IMR-90 (cell line): ENCODE results near the gene SLC6A20. TPM values are rescaled to one million over a fixed set of nuclear protein-coding genes. Genes with fewer than 3 reads are reported as not detected.

ENCODE experiments used
- ATAC-seq: fragments of 200-7000 bp; cut with Tn5 transposase; 2 replicates; pipeline ENCODE4 v1.9.1; 2020; ENCODE audit warnings: low read depth, mild to moderate bottlenecking, moderate library complexity
- BruUV-seq: library from RNA; stranded (reverse); fragments of 400-500 nt; replicated peaks from 2 replicates; lab custom pipeline; 2021; lab: Mats Ljungman, UMichigan
- CTCF ChIA-PET: fragments of 300-600 bp; formaldehyde crosslinking; extraction: SDS; loops from one replicate; lab custom pipeline; 2021; ENCODE audit warnings: antibody characterized with exemption; lab: Yijun Ruan, JAX
- POLR2A ChIA-PET: fragments of 300-600 bp; sonication (Branson Sonifier 250); formaldehyde crosslinking; loops from one replicate; lab custom pipeline; 2022; ENCODE audit warnings: antibody characterized with exemption; ENCODE audit not compliant: unreplicated experiment; lab: Charles Lee
- DNase-seq: peaks from one replicate; pipeline ENCODE4 v3.0.0; 2013
- H2AFZ ChIP-seq: replicated peaks from 2 replicates; pipeline ENCODE3; 2013; ENCODE audit warnings: low read length, mild to moderate bottlenecking; ENCODE audit not compliant: poor library complexity
- H2AK5ac ChIP-seq: 2 replicates; pipeline ENCODE4 v1.6.1; 2013; ENCODE audit warnings: low read depth, low read length, inconsistent platforms
- H2AK9ac ChIP-seq: replicated peaks from 2 replicates; pipeline ENCODE3; 2013; ENCODE audit warnings: mild to moderate bottlenecking, low read depth, low read length, moderate library complexity; ENCODE audit not compliant: poor library complexity
- H2BK120ac ChIP-seq: 2 replicates; pipeline ENCODE4 v1.6.1; 2013; ENCODE audit warnings: low read depth, low read length, inconsistent platforms
- H2BK15ac ChIP-seq: 3 replicates; pipeline ENCODE4 v1.6.1; 2013; ENCODE audit warnings: low read depth, low read length, inconsistent platforms
- H2BK20ac ChIP-seq: 2 replicates; pipeline ENCODE4 v1.6.1; 2013; ENCODE audit warnings: low read depth, mild to moderate bottlenecking, inconsistent platforms, low read length, moderate library complexity
- H2BK5ac ChIP-seq: 2 replicates; pipeline ENCODE4 v1.6.1; 2013; ENCODE audit warnings: mild to moderate bottlenecking, low read depth, low read length, inconsistent platforms; ENCODE audit not compliant: poor library complexity, severe bottlenecking
- H3K14ac ChIP-seq: replicated peaks from 2 replicates; pipeline ENCODE4 v1.6.1; 2013; ENCODE audit warnings: low read depth, low read length, inconsistent platforms
- H3K18ac ChIP-seq: 2 replicates; pipeline ENCODE4 v1.6.1; 2013; ENCODE audit warnings: low read depth, low read length, control low read depth
- H3K23ac ChIP-seq: 2 replicates; pipeline ENCODE4 v1.6.1; 2013; ENCODE audit warnings: low read depth, low read length, inconsistent platforms
- H3K27ac ChIP-seq: 2 replicates; pipeline ENCODE4 v1.5.1; 2013; ENCODE audit warnings: mild to moderate bottlenecking, control low read depth, low read length; ENCODE audit not compliant: insufficient read depth
- H3K27me3 ChIP-seq: 2 replicates; pipeline ENCODE4 v1.6.1; 2013; ENCODE audit warnings: low read length; ENCODE audit not compliant: control insufficient read depth, insufficient read depth
- H3K36me3 ChIP-seq: 2 replicates; pipeline ENCODE4 v1.6.1; 2013; ENCODE audit warnings: low read length, mixed read lengths; ENCODE audit not compliant: control insufficient read depth, insufficient read depth
- H3K4ac ChIP-seq: 2 replicates; pipeline ENCODE4 v1.6.1; 2013; ENCODE audit warnings: low read depth, low read length, inconsistent platforms
- H3K4me1 ChIP-seq: 2 replicates; pipeline ENCODE4 v1.6.1; 2013; ENCODE audit warnings: low read length, mixed read lengths; ENCODE audit not compliant: control insufficient read depth, insufficient read depth
- H3K4me2 ChIP-seq: 2 replicates; pipeline ENCODE4 v1.6.1; 2013; ENCODE audit warnings: low read depth, mild to moderate bottlenecking, control low read depth, low read length, moderate library complexity
- H3K4me3 ChIP-seq: 2 replicates; pipeline ENCODE4 v1.5.1; 2013; ENCODE audit warnings: low read depth, mild to moderate bottlenecking, control low read depth, low read length, moderate library complexity; ENCODE audit not compliant: insufficient read depth
- H3K56ac ChIP-seq: 2 replicates; pipeline ENCODE4 v1.6.1; 2013; ENCODE audit warnings: low read length, inconsistent platforms; ENCODE audit not compliant: insufficient read depth; ENCODE audit errors: extremely low read depth
- H3K79me1 ChIP-seq, 2 experiments: 2 replicates each; pipeline ENCODE4 v1.6.1; 2013; ENCODE audit warnings: low read length in 2 of 2, inconsistent platforms in 1 of 2, low read depth in 1 of 2
- H3K9ac ChIP-seq: 2 replicates; pipeline ENCODE4 v1.6.1; 2013; ENCODE audit warnings: low read depth, low read length, control low read depth
- H3K9me1 ChIP-seq: 2 replicates; pipeline ENCODE4 v1.6.1; 2013; ENCODE audit warnings: low read length, inconsistent platforms; ENCODE audit not compliant: insufficient read depth
- H3K9me3 ChIP-seq: 2 replicates; pipeline ENCODE4 v1.6.1; 2013; ENCODE audit warnings: low read length; ENCODE audit not compliant: control insufficient read depth, insufficient read depth
- H4K20me1 ChIP-seq: 2 replicates; pipeline ENCODE4 v1.6.1; 2013; ENCODE audit warnings: low read length, inconsistent platforms; ENCODE audit not compliant: insufficient read depth
- H4K5ac ChIP-seq: 2 replicates; pipeline ENCODE4 v1.6.1; 2013; ENCODE audit warnings: mild to moderate bottlenecking, low read depth, low read length, control low read depth
- H4K8ac ChIP-seq, 2 experiments: 2 replicates each; pipeline ENCODE4 v1.6.1; 2013; ENCODE audit warnings: low read depth in 2 of 2, low read length in 2 of 2, control low read depth in 1 of 2, inconsistent platforms in 1 of 2
- H4K91ac ChIP-seq: 2 replicates; pipeline ENCODE4 v1.6.1; 2013; ENCODE audit warnings: low read depth, low read length, inconsistent platforms; ENCODE audit not compliant: insufficient read depth
- BHLHE40 ChIP-seq: fragments of 150-350 bp; IDR thresholded peaks from 2 replicates; pipeline ENCODE4 v1.6.1; 2016; ENCODE audit warnings: mild to moderate bottlenecking, low read depth, low read length
- CEBPB ChIP-seq: IDR thresholded peaks from 2 replicates; pipeline ENCODE4 v1.6.1; 2012; ENCODE audit warnings: low read depth, low read length, improper control_type of control experiment
- CHD1 ChIP-seq: IDR thresholded peaks from 2 replicates; pipeline ENCODE4 v1.6.1; 2012; ENCODE audit warnings: low read depth, low read length, improper control_type of control experiment
- CTCF ChIP-seq: conservative IDR thresholded peaks from 2 replicates; pipeline ENCODE4 v1.5.1; 2012; ENCODE audit warnings: mild to moderate bottlenecking, low read depth, low read length, improper control_type of control experiment
- ELK1 ChIP-seq: fragments of 150-350 bp; IDR thresholded peaks from 2 replicates; pipeline ENCODE4 v1.6.1; 2016; ENCODE audit warnings: low read depth, mild to moderate bottlenecking, low read length, moderate library complexity, borderline replicate concordance
- FOS ChIP-seq: fragments of 150-350 bp; IDR thresholded peaks from 2 replicates; pipeline ENCODE4 v1.6.1; 2016; ENCODE audit warnings: low read depth, low read length
- MAFK ChIP-seq: IDR thresholded peaks from 2 replicates; pipeline ENCODE4 v1.6.1; 2012; ENCODE audit warnings: low read depth, low read length, improper control_type of control experiment
- MAZ ChIP-seq: IDR thresholded peaks from 2 replicates; pipeline ENCODE4 v1.6.1; 2012; ENCODE audit warnings: low read depth, mild to moderate bottlenecking, low read length, improper control_type of control experiment, moderate library complexity, borderline replicate concordance
- MXI1 ChIP-seq: IDR thresholded peaks from 2 replicates; pipeline ENCODE4 v1.6.1; 2012; ENCODE audit warnings: low read depth, mild to moderate bottlenecking, low read length, moderate library complexity, borderline replicate concordance
- NFE2L2 ChIP-seq: fragments of 150-350 bp; IDR thresholded peaks from 2 replicates; pipeline ENCODE4 v1.6.1; 2016; ENCODE audit warnings: low read depth, mild to moderate bottlenecking, low read length
- POLR2A ChIP-seq: IDR thresholded peaks from 2 replicates; pipeline ENCODE4 v1.6.1; 2012; ENCODE audit warnings: mild to moderate bottlenecking, low read depth, low read length
- RAD21 ChIP-seq: IDR thresholded peaks from 2 replicates; pipeline ENCODE4 v1.6.1; 2012; ENCODE audit warnings: low read length, improper control_type of control experiment
- RCOR1 ChIP-seq: IDR thresholded peaks from 2 replicates; pipeline ENCODE4 v1.6.1; 2012; ENCODE audit warnings: mild to moderate bottlenecking, low read length, improper control_type of control experiment; ENCODE audit not compliant: insufficient replicate concordance
- RFX5 ChIP-seq: IDR thresholded peaks from 2 replicates; pipeline ENCODE4 v1.8.0; 2012; ENCODE audit warnings: low read depth, mild to moderate bottlenecking, low read length, moderate library complexity
- SMC3 ChIP-seq: fragments of 150-350 bp; IDR thresholded peaks from 2 replicates; pipeline ENCODE4 v1.6.1; 2016; ENCODE audit warnings: low read depth, mild to moderate bottlenecking, antibody characterized with exemption, low read length, moderate library complexity
- USF2 ChIP-seq: fragments of 150-350 bp; IDR thresholded peaks from 2 replicates; pipeline ENCODE4 v1.6.1; 2017; ENCODE audit warnings: mild to moderate bottlenecking, antibody characterized with exemption, low read length, low read depth
- WGBS, 2 experiments: methylation state at CpG; one replicate each; pipeline versions ENCODE4 v1.1.5 to v1.1.7; 2013; ENCODE audit warnings: missing lambda C conversion rate in 2 of 2; ENCODE audit not compliant: insufficient read length in 1 of 2; ENCODE audit errors: extremely low coverage in 2 of 2; 5-methylcytosine and 5-hydroxymethylcytosine counted together
- dilution Hi-C: fragments of 300-500 bp; cut with HindIII; formaldehyde crosslinking; loops from one replicate; pipeline ENCODE4 v1.14.3; 2018; ENCODE audit warnings: low sequenced_read_pairs; ENCODE audit not compliant: unreplicated experiment
- in situ Hi-C: fragments of 300-500 bp; cut with MboI; formaldehyde crosslinking; loops from 3 replicates; pipeline ENCODE4 v1.14.3; 2019; ENCODE audit warnings: low sequenced_read_pairs, inconsistent platforms, mixed read lengths
- intact Hi-C: fragments of 100-400 bp; cut with micrococcal nuclease; formaldehyde crosslinking; loops from 2 replicates; pipeline ENCODE4 v1.10.0; 2022
- polyA plus RNA-seq, 3 experiments: library from polyadenylated mRNA; depleted of rRNA; stranded (reverse); fragments of >200 nt; gene quantifications; 2 replicates each; pipeline ENCODE4 v1.2.3, GENCODE V29; 2012; ENCODE audit warnings: low replicate concordance in 1 of 3
- total RNA-seq: library from RNA; depleted of rRNA; stranded (reverse); fragments of >200 nt; gene quantifications from 2 replicates; pipeline ENCODE4 v1.2.3, GENCODE V29; 2012

The SLC6A20 gene
- total and polyA plus RNA-seq, 2 of the 4 experiments (the other 2 are of a cell fraction): not detected

- H3K27ac ChIP-seq: no peak overlapping the region
- dilution Hi-C loops (no loop called here), in situ Hi-C loops (no loop called here), intact Hi-C loops (no loop called here)
- no peak overlapping the region for H2AK9ac ChIP-seq
- POLR2A ChIA-PET: no interaction called here
- H2BK15ac ChIP-seq: no peak overlapping the region
- WGBS, 2 experiments: 95% methylated on average over 9 of the region's 32 CpGs; no CpG with 5 or more reads in 1 of the 2 experiments
- H3K18ac ChIP-seq: no peak overlapping the region
- no peaks in the 10 kb centered on the region for H3K27me3 ChIP-seq
- H3K14ac ChIP-seq: no peak overlapping the region
- H2AK5ac ChIP-seq: no peak overlapping the region
- H4K8ac ChIP-seq: no peak overlapping the region
- no peaks in the 10 kb centered on the region for H3K4me1 ChIP-seq
- H2BK20ac ChIP-seq: no peak overlapping the region
- peaks cover 0 to 6% of the 10 kb centered on the region in 2 experiments; a peak in 2 of 4 replicates for H3K79me1 ChIP-seq
- H4K5ac ChIP-seq: no peak overlapping the region
- no peaks in the 10 kb centered on the region for H3K9me3 ChIP-seq
- peaks cover 41% of the 10 kb centered on the region for H3K36me3 ChIP-seq
- CTCF ChIA-PET: no interaction called here
- no peak overlapping the region for H3K56ac ChIP-seq
- no peak overlapping the region for H3K4ac ChIP-seq
- no peaks in the 10 kb centered on the region for H4K20me1 ChIP-seq
- no TSS peak for BruUV-seq
- H3K9me1 ChIP-seq: peaks cover 5% of the 10 kb centered on the region; the same call in 1 of the 2 replicates
- H2AFZ ChIP-seq: no peak overlapping the region
- no peak overlapping the region for H2BK120ac ChIP-seq
- TF ChIP-seq MAZ (no peak), CEBPB (no peak), CHD1 (no peak), MAFK (no peak), BHLHE40 (no peak), RFX5 (no peak), CTCF (no peak), RAD21 (no peak), MXI1 (no peak), ELK1 (no peak), POLR2A (no peak), NFE2L2 (no peak), FOS (no peak), SMC3 (no peak), USF2 (no peak), RCOR1 (no peak)
- DNase-seq (no peak), ATAC-seq (no peak)
- no peak overlapping the region for H3K4me2 ChIP-seq
- H2BK5ac ChIP-seq: no peak overlapping the region
- H4K91ac ChIP-seq: no peak overlapping the region
- no peak overlapping the region for H3K4me3 ChIP-seq
- H3K23ac ChIP-seq: no peak overlapping the region
- no peak overlapping the region for H3K9ac ChIP-seq
Observed at GRCh38 chr3:45746165-45746776, 50.1 kb downstream of the SLC6A20 start.
